Cardiac fibroblast (primary cell): Measurements from ENCODE around the gene PEX14.

Experiments used
- DNase-seq, 2 donors: peaks; one replicate each; pipeline versions ENCODE4 v3.0.0 to v3.0.0-alpha.2; 2010; ENCODE audit warnings: low read depth in 2 of 2
- H3K4me3 ChIP-seq, 2 donors: replicated peaks in 1 of 2; 1 replicate in 1 of 2; 2 replicates in 1 of 2; pipeline ENCODE4 v1.5.1; 2011; ENCODE audit warnings: low read depth in 2 of 2, low read length in 2 of 2, mild to moderate bottlenecking in 2 of 2, moderate library complexity in 1 of 2
- CTCF ChIP-seq: IDR thresholded peaks from one replicate; pipeline ENCODE4 v1.5.1; 2011; ENCODE audit warnings: low read depth, mild to moderate bottlenecking, low read length, inconsistent platforms

Gene PEX14

DNA sequence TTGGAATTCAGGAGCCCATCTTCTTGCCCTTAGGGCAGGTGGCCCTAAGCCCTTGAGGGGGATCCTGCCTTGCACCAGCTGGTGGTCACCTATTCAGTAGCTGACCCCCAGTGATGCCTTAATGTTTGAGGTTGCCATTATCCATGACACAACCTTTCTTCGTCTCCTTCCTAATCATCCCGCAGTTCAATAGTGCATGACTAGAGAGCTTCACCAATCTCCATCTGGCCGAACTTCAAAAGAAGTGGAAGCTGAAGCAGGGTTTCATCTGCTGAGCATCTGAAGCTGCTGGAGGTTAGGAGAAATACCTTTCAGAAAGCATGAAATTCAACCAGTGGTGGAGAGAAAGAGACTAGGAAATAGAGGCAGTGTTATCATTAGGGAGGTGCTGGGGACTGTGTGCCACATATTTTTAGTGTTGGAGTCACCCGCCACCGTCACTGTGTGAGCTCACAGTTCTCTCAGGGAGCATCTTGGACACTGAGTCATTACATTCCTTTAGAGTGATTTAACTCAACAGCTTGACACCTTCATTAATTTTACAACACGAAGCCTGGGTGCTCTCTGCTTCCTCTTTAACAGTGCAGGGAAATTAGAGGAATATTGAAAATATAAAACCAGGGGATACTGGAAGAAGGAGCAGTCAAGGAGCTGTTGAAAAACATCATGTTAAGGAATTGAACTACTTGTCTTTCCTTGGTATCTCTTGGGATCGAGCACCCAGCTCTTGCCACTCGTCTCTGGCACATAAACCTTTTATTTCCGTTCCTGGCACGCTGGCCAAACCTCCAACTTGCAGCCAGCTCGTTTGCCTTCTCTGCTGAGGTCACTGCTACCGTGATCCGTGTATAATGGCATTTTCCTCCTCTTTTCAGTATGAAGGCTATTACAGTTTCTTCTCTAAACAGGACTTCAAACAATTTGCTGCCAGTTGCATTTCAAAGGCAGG lies 53.6 kb downstream of the PEX14 start:
- peak; percentile 80 to 90 for DNase-seq
- TF ChIP-seq CTCF = no peak
- H3K4me3 ChIP-seq = peak overlapping the region in 1 of 2 donors; percentile 25

- no peak for TF ChIP-seq CTCF
- H3K4me3 ChIP-seq = no peak overlapping the region
- no peak for DNase-seq
Measured at GRCh38 chr1:10529091-10529490, 54.3 kb downstream of the PEX14 start.

DNA sequence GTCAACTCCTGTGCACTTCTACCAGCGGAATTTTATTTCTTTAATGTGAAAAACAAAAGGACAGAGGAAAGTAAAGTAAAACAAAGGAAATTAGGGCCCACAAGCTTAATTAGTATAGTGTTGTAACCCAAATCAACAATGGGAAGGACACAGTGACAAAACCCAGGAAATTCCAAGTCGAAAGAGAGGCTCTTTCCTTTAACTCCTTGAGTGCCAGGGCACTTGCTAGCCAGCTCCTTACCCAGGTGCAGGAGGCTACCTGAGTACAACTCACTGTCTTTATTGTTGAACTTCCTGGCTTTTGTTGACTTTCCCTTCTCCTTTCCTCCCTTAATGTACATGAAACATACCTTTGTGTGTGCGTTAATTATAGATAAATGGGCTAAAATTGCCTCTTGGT lies 55.0 kb downstream of the PEX14 start:
- no peak for DNase-seq
- no peak for TF ChIP-seq CTCF
- no peak overlapping the region for H3K4me3 ChIP-seq

GRCh38 chr1:10530281-10530740 lies 55.6 kb downstream of the PEX14 start:
- peak in 1 of 2 donors; percentile 63 for DNase-seq
- no peak for TF ChIP-seq CTCF

GRCh38 chr1:10530756-10531495 lies 56.2 kb downstream of the PEX14 start:
- H3K4me3 ChIP-seq = no peak overlapping the region
- peak; percentile 31 to 41 for DNase-seq
- no peak for TF ChIP-seq CTCF

More at GRCh38 chr1:10530281-10530740, 55.6 kb downstream of the PEX14 start:
- H3K4me3 ChIP-seq = no peak overlapping the region

DNA sequence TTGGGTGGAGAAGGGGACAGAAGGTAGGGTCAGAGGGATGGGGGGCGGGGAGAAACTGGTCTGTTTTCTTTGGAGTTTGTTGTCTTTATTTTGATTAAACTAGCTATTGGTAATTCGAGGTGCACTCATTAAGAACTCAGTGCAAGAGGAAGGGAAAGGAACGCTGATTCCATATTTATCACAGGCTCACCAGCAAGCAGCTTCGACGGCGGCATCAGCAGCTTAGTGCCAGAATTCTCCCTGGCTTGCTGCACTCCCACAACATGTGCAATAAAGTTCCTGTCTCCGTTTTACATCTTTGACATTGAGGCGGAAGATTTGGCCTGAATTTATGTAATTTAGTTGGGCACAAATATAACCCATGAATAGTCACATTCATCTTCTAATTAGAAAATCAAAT lies 57.6 kb downstream of the PEX14 start:
- TF ChIP-seq CTCF = no peak
- no peak overlapping the region for H3K4me3 ChIP-seq
- DNase-seq = no peak
